OCI-LY1 (cell line): ENCODE results near the gene KBTBD13.
"Not testable (repeated sequence)": the region's sequence is repeated elsewhere in the genome, so short reads cannot be mapped to it uniquely, and the experiment has no call there.

ENCODE experiments used
- H2AFZ ChIP-seq: fragments of 200-600 bp; sonication (generic), shearing (Covaris generic); 2 replicates; pipeline ENCODE4 v1.6.0; 2014; ENCODE audit warnings: antibody characterized with exemption, mild to moderate bottlenecking, low read length
- H3F3A ChIP-seq: fragments of 200-600 bp; sonication (generic), shearing (Covaris generic); 2 replicates; pipeline ENCODE4 v1.6.0; 2014; ENCODE audit warnings: mild to moderate bottlenecking, antibody characterized with exemption, low read length, moderate library complexity; ENCODE audit not compliant: insufficient read depth
- H3K27ac ChIP-seq: fragments of 200-600 bp; sonication (generic); 2 replicates; pipeline ENCODE4 v1.5.1; 2014; ENCODE audit warnings: low read length, mixed run types, mild to moderate bottlenecking, low read depth; ENCODE audit not compliant: poor library complexity, severe bottlenecking
- H3K27me3 ChIP-seq: fragments of 200-600 bp; sonication (generic); 2 replicates; pipeline ENCODE4 v1.6.0; 2014; ENCODE audit warnings: antibody characterized with exemption, mild to moderate bottlenecking, low read length, moderate library complexity; ENCODE audit not compliant: insufficient read depth
- H3K36me3 ChIP-seq: fragments of 200-600 bp; sonication (generic); 2 replicates; pipeline ENCODE4 v1.6.1; 2014; ENCODE audit warnings: mild to moderate bottlenecking, antibody characterized with exemption, low read length, moderate library complexity, mixed read lengths; ENCODE audit not compliant: insufficient read depth
- H3K4me1 ChIP-seq: fragments of 200-600 bp; sonication (generic); 2 replicates; pipeline ENCODE4 v1.5.1; 2014; ENCODE audit warnings: mild to moderate bottlenecking, low read length, moderate library complexity; ENCODE audit not compliant: insufficient read depth, severe bottlenecking
- H3K4me2 ChIP-seq: fragments of 200-600 bp; sonication (generic), shearing (Covaris generic); 2 replicates; pipeline ENCODE4 v1.6.1; 2014; ENCODE audit warnings: low read length
- H3K4me3 ChIP-seq: fragments of 200-600 bp; sonication (generic); 2 replicates; pipeline ENCODE4 v1.5.1; 2014; ENCODE audit warnings: low read length, low read depth, mild to moderate bottlenecking, mixed read lengths; ENCODE audit not compliant: poor library complexity, severe bottlenecking
- H3K79me2 ChIP-seq: fragments of 200-600 bp; shearing (Covaris generic); 2 replicates; pipeline ENCODE4 v1.6.1; 2016; ENCODE audit warnings: mixed run types, low read length, mixed read lengths; ENCODE audit not compliant: insufficient read depth
- H3K9ac ChIP-seq: fragments of 200-600 bp; sonication (generic), shearing (Covaris generic); 2 replicates; pipeline ENCODE4 v1.6.1; 2014; ENCODE audit warnings: mild to moderate bottlenecking, low read length, mixed read lengths
- H3K9me2 ChIP-seq: fragments of 200-600 bp; sonication (generic), shearing (Covaris generic); 2 replicates; pipeline ENCODE4 v1.6.1; 2014; ENCODE audit warnings: low read depth, mild to moderate bottlenecking, low read length, mixed read lengths
- H3K9me3 ChIP-seq: fragments of 200-600 bp; shearing (Covaris generic); 2 replicates; pipeline ENCODE4 v1.6.1; 2014; ENCODE audit warnings: low read length, mixed read lengths
- H4K20me1 ChIP-seq: fragments of 200-600 bp; sonication (generic), shearing (Covaris generic); 2 replicates; pipeline ENCODE4 v1.6.0; 2016; ENCODE audit warnings: mild to moderate bottlenecking, low read length; ENCODE audit not compliant: insufficient read depth
- EZH2 ChIP-seq: fragments of 200-600 bp; sonication (generic), shearing (Covaris generic); IDR thresholded peaks from 2 replicates; pipeline ENCODE4 v1.8.0; 2017; ENCODE audit warnings: borderline replicate concordance, mixed run types, mild to moderate bottlenecking, antibody characterized with exemption, low read length, moderate library complexity, mixed read lengths
- TF ChIP-seq, protein P1 (sequence below): fragments of 200-600 bp; sonication (generic), shearing (Covaris generic); IDR thresholded peaks from 2 replicates; pipeline ENCODE4 v1.5.1; 2017; ENCODE audit warnings: mild to moderate bottlenecking, antibody characterized with exemption, low read length, moderate library complexity, mixed read lengths

The KBTBD13 gene

DNA sequence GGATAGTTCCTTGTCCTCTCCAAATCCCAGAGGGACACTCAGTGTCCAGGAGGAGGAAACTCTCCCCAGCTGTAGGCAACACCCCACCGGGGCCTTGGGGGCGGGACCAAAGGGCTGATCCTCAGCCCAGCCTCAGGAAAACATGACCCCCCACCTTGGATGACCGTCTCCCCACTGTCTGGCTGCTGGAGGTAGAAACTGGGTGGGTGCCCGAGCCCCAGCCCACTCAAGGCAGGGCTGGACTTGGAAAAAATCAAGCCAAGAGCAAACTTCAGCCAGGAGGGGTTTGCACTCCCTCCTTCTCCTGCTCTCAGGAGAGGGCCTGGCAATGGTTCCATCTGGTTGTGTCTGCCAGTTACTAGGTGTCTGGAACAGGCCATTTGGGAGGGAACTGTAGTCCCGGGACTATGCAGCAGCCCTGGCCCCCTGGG lies 5.2 kb upstream of the KBTBD13 start:
- no peaks in the 10 kb centered on the region for H3F3A ChIP-seq
- H3K9me2 ChIP-seq: no peaks in the 10 kb centered on the region
- no peak overlapping the region for H3K9ac ChIP-seq
- H3K79me2 ChIP-seq: no peaks in the 10 kb centered on the region
- H3K27ac ChIP-seq: no peak overlapping the region
- H3K9me3 ChIP-seq: no peaks in the 10 kb centered on the region
- no peaks in the 10 kb centered on the region for H4K20me1 ChIP-seq
- no peaks in the 10 kb centered on the region; the same call in 1 of the 2 replicates for H3K27me3 ChIP-seq
- no peak overlapping the region for H2AFZ ChIP-seq
- H3K4me2 ChIP-seq: no peak overlapping the region
- H3K4me1 ChIP-seq: no peaks in the 10 kb centered on the region
- TF ChIP-seq, protein P1, sequence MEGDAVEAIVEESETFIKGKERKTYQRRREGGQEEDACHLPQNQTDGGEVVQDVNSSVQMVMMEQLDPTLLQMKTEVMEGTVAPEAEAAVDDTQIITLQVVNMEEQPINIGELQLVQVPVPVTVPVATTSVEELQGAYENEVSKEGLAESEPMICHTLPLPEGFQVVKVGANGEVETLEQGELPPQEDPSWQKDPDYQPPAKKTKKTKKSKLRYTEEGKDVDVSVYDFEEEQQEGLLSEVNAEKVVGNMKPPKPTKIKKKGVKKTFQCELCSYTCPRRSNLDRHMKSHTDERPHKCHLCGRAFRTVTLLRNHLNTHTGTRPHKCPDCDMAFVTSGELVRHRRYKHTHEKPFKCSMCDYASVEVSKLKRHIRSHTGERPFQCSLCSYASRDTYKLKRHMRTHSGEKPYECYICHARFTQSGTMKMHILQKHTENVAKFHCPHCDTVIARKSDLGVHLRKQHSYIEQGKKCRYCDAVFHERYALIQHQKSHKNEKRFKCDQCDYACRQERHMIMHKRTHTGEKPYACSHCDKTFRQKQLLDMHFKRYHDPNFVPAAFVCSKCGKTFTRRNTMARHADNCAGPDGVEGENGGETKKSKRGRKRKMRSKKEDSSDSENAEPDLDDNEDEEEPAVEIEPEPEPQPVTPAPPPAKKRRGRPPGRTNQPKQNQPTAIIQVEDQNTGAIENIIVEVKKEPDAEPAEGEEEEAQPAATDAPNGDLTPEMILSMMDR: no peak
- TF ChIP-seq EZH2: no peak
- no peaks in the 10 kb centered on the region for H3K36me3 ChIP-seq
- H3K4me3 ChIP-seq: no peak overlapping the region

DNA sequence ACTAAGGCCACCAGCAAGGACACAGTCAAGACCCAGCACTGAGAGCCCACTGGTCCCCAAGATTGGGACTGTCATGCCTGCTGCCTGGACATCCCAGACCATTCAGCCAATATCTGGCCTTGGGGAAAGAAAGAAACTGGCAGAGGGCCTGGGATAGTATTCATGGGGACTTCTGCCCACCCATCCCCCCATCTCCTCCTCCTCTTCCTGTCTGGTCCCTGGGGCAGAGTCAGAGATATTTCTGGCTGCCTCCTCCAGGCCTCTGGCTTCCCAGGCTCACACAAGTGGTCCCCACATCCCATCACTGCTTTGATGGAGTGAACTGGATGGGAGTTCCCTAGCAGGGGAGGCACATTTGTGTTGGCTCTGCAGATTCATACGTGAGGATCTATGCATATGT lies 4.5 kb upstream of the KBTBD13 start:
- no peak overlapping the region for H3K27ac ChIP-seq
- no peaks in the 10 kb centered on the region for H3K36me3 ChIP-seq
- H4K20me1 ChIP-seq: no peaks in the 10 kb centered on the region
- no peaks in the 10 kb centered on the region for H3K79me2 ChIP-seq
- H3K4me3 ChIP-seq: no peak overlapping the region
- no peaks in the 10 kb centered on the region for H3K9me2 ChIP-seq
- no peaks in the 10 kb centered on the region for H3K9me3 ChIP-seq
- H2AFZ ChIP-seq: no peak overlapping the region
- H3K4me2 ChIP-seq: no peak overlapping the region
- TF ChIP-seq, protein P1: no peak
- TF ChIP-seq EZH2: no peak
- H3F3A ChIP-seq: no peaks in the 10 kb centered on the region
- no peaks in the 10 kb centered on the region; the same call in 1 of the 2 replicates for H3K27me3 ChIP-seq
- H3K9ac ChIP-seq: no peak overlapping the region
- no peaks in the 10 kb centered on the region for H3K4me1 ChIP-seq

DNA sequence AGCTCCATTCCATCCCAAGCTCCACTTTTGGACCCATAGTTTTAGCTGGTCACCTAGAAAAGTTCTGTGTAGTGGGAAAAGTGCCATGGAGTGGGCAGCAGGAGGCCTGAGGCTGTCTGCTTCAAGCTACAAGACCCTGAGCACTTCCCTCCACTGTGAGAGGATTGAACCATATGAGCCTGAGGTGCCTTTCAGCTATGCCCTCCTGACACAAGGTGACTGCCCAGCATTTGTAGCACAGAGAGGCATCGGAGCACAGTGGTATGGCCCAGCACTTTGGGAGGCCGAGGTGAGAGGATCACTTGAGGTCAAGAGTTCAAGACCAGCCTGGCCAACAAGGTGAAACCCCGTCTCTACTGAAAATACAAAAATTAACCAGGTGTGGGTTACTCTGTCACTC lies 3.9 kb upstream of the KBTBD13 start:
- Histone ChIP-seq H3K4me3 (no peak overlapping the region), H3K4me1 (no peaks in the 10 kb centered on the region), H3K79me2 (no peaks in the 10 kb centered on the region), H3F3A (no peaks in the 10 kb centered on the region), H3K9me3 (no peaks in the 10 kb centered on the region), H3K4me2 (no peak overlapping the region), H3K36me3 (no peaks in the 10 kb centered on the region), H3K27ac (no peak overlapping the region), H3K9ac (no peak overlapping the region), H4K20me1 (no peaks in the 10 kb centered on the region), H2AFZ (no peak overlapping the region), H3K9me2 (no peaks in the 10 kb centered on the region), H3K27me3 (no peaks in the 10 kb centered on the region; the same call in 1 of the 2 replicates)
- TF ChIP-seq EZH2: no peak
- TF ChIP-seq, protein P1: no peak

- H2AFZ ChIP-seq, H3K4me3 ChIP-seq, H3K27ac ChIP-seq, H3K9ac ChIP-seq, H3K4me2 ChIP-seq, H3K27me3 ChIP-seq, H4K20me1 ChIP-seq, H3K4me1 ChIP-seq, H3F3A ChIP-seq, H3K9me2 ChIP-seq, H3K9me3 ChIP-seq, H3K36me3 ChIP-seq, H3K79me2 ChIP-seq: not testable (repeated sequence)
Observed at GRCh38 chr15:65074946-65075345, 1.6 kb upstream of the KBTBD13 start.

DNA sequence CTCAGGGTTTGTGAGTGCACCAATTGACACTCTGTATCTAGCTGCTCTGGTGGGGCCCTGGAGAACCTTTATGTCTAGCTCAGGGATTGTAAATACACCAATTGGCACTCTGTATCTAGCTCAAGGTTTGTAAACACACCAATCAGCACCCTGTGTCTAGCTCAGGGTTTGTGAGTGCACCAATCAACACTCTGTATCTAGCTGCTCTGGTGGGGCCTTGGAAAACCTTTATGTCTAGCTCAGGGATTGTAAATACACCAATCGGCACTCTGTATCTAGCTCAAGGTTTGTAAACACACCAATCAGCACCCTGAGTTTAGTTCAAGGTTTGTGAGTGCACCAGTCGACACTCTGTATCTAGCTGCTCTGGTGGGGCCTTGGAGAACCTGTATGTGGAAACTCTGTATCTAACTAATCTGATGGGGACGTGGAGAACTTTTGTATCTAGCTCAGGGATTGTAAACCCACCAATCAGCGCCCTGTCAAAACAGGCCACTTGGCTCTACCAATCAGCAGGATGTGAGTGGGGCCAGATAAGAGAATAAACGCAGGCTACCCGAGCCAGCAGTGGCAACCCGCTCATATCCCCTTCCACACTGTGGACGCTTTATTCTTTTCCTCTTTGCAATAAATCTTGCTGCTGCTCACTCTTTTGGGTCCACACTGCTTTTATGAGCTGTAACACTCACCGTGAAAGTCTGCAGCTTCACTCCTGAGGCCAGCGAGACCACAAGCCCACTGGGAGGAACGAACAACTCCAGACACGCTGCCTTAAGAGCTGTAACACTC lies 745 bp upstream of the KBTBD13 start:
- H3K4me2 ChIP-seq, H3K27ac ChIP-seq, H2AFZ ChIP-seq, H3K4me1 ChIP-seq, H3K9ac ChIP-seq, H4K20me1 ChIP-seq, H3K79me2 ChIP-seq, H3F3A ChIP-seq, H3K36me3 ChIP-seq, H3K4me3 ChIP-seq, H3K9me2 ChIP-seq, H3K9me3 ChIP-seq, H3K27me3 ChIP-seq: not testable (repeated sequence)
